ENCODE measurements around the gene KLF16.

Gene KLF16

GRCh38 chr19:1808395-1808731 lies 55.0 kb downstream of the KLF16 start:
- no peak for DNase-seq (ENCODE audit: low read depth in 3 of 3)

GRCh38 chr19:1807695-1808394 lies 55.5 kb downstream of the KLF16 start:
- no peak for DNase-seq (ENCODE audit: low read depth in 3 of 3)

- no peak for DNase-seq (ENCODE audit: low read depth in 3 of 3)
Measured at GRCh38 chr19:1807030-1807694, 56.2 kb downstream of the KLF16 start.

GRCh38 chr19:1806184-1807029 lies 57.0 kb downstream of the KLF16 start:
- DNase-seq (ENCODE audit: low read depth in 3 of 3), result no peak

- no peak for DNase-seq (ENCODE audit: low read depth in 3 of 3)
Measured at GRCh38 chr19:1805401-1806183, 57.8 kb downstream of the KLF16 start.

- DNase-seq (ENCODE audit: low read depth in 3 of 3), result no peak
Measured at GRCh38 chr19:1804858-1805257, 58.5 kb downstream of the KLF16 start.
